ENCODE results near the gene CLTA. TPM values are rescaled to one million over a fixed set of nuclear protein-coding genes. Genes with fewer than 3 reads are reported as not detected.
"Not testable (repeated sequence)": the region's sequence is repeated elsewhere in the genome, so short reads cannot be mapped to it uniquely, and the experiment has no call there.

The CLTA gene
- total and polyA plus RNA-seq, 2 of the 8 experiments (the other 6 are each of a cell fraction or from before 2014, with no cell fraction given): 137 to 236 TPM

DNA sequence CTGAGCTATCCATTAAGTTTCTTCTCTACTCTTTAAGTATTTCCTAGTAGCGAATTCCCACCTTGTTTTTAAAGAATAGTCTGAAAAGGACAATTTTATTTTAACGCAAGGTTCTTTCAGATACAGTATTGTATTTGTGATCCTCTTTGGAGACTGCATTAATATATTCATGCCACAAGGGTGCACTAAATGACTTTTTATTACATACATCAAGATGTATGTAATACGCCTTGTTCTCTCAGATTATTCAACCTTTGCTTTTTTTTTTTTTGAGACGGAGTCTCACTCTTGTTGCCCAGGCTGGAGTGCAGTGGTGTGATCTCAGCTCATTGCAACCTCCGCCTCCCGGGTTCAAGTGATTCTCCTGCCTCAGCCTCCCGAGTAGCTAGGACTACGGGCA lies 57.3 kb downstream of the CLTA start:
- H3K23ac ChIP-seq (ENCODE audit: insufficient read length); H3K9me3 ChIP-seq (ENCODE audit: insufficient read depth in 2 of 2, low read depth in 1 of 2, low read length in 1 of 2); H2BK120ac ChIP-seq (replicated peaks; ENCODE audit: low read depth, low read length); H3K79me1 ChIP-seq (ENCODE audit: low read depth, low read length); H3K9ac ChIP-seq (replicated peaks in 1 of 4; ENCODE audit: extremely low read depth in 1 of 4, low read depth in 3 of 4, low read length in 3 of 4); H4K20me1 ChIP-seq (replicated peaks in 1 of 2; ENCODE audit: control insufficient read depth in 1 of 2, insufficient read depth in 2 of 2, low read length in 2 of 2); H3K4ac ChIP-seq (replicated peaks; ENCODE audit: insufficient read length, low read depth, low read length); H3K4me1 ChIP-seq (replicated peaks in 1 of 4; ENCODE audit: control insufficient read depth in 3 of 4, insufficient read depth in 4 of 4, low read length in 3 of 4); H3K23me2 ChIP-seq (ENCODE audit: low read depth, low read length); H4K5ac ChIP-seq (ENCODE audit: insufficient read length, low read depth, low read length); H3K4me2 ChIP-seq (ENCODE audit: insufficient read depth in 1 of 2, low read depth in 2 of 2, low read length in 2 of 2); H3K56ac ChIP-seq (replicated peaks; ENCODE audit: insufficient read length, low read depth, low read length); H2BK5ac ChIP-seq (ENCODE audit: low read depth, low read length); H4K91ac ChIP-seq (replicated peaks; ENCODE audit: insufficient read length, low read length); FAIRE-seq; H3K36me3 ChIP-seq (ENCODE audit: control insufficient read depth in 2 of 4, insufficient read depth in 4 of 4, low read length in 3 of 4); H3K79me2 ChIP-seq (ENCODE audit: control insufficient read depth in 1 of 2, insufficient read depth in 2 of 2, low read length in 2 of 2); DNase-seq (ENCODE audit: low read depth in 1 of 2, low spot score in 2 of 2); H3K4me3 ChIP-seq (ENCODE audit: extremely low read depth in 1 of 4, insufficient read depth in 2 of 4, low read depth in 3 of 4, low read length in 4 of 4); H2BK15ac ChIP-seq (ENCODE audit: low read length); H2AK5ac ChIP-seq (ENCODE audit: low read depth, low read length); H2AFZ ChIP-seq (ENCODE audit: low read length); H4K8ac ChIP-seq (ENCODE audit: extremely low read depth, insufficient read depth, low read length); H2BK20ac ChIP-seq (ENCODE audit: low read length); H3K14ac ChIP-seq (ENCODE audit: insufficient read length); H3K27me3 ChIP-seq (replicated peaks in 1 of 4; ENCODE audit: control insufficient read depth in 3 of 4, extremely low read depth in 1 of 4, insufficient read depth in 3 of 4, low read length in 3 of 4); POLR2A ChIA-PET (ENCODE audit: partially characterized antibody); H2BK12ac ChIP-seq (ENCODE audit: low read depth, low read length); H3K27ac ChIP-seq (ENCODE audit: low read depth, low read length); H3K18ac ChIP-seq (ENCODE audit: extremely low read depth, low read length): not testable (repeated sequence)
- 88% methylated on average over 8 of the region's 8 CpGs; no CpG with 5 or more reads in 1 of the 2 experiments for WGBS, 2 experiments (ENCODE audit: extremely low coverage in 1 of 2, insufficient coverage in 1 of 2, insufficient read length in 1 of 2, insufficient replicate concordance in 2 of 2, low coverage in 1 of 2, low lambda C conversion rate in 2 of 2, missing lambda C conversion rate in 1 of 2)
- CTCF ChIA-PET (ENCODE audit: partially characterized antibody): interaction anchor here (0.6 to 2.1 kb wide), 12 partner anchors 10 to 558 kb away, joined by 3 to 11 read pairs (median 4); partner anchors contain the start of gene GNE
- peak in 1 of 2 experiments; percentile 37; a peak in 3 of 4 replicates for TF ChIP-seq RAD21 (IDR thresholded peaks at IDR 0.05 in 1 of 2, conservative IDR thresholded peaks at IDR 0.05 in 1 of 2; ENCODE audit: low read depth in 2 of 2, low read length in 2 of 2)

Measured in H1 (cell line).